Stimulated activated CD4-positive, alpha-beta T cell treated with anti-CD3 and anti-CD28 coated beads, Interleukin-4, amount 100 ng/mL, for 48 hours (primary cell): Measurements from ENCODE around the gene LRRC75B.
"Not testable (repeated sequence)": the region's sequence is repeated elsewhere in the genome, so short reads cannot be mapped to it uniquely, and the experiment has no call there.

ENCODE experiments used
- DNase-seq, 2 donors: peaks; one replicate each; pipeline ENCODE4 v3.0.0-alpha.2; 2020; ENCODE audit warnings: low read depth in 2 of 2

The LRRC75B gene

DNA sequence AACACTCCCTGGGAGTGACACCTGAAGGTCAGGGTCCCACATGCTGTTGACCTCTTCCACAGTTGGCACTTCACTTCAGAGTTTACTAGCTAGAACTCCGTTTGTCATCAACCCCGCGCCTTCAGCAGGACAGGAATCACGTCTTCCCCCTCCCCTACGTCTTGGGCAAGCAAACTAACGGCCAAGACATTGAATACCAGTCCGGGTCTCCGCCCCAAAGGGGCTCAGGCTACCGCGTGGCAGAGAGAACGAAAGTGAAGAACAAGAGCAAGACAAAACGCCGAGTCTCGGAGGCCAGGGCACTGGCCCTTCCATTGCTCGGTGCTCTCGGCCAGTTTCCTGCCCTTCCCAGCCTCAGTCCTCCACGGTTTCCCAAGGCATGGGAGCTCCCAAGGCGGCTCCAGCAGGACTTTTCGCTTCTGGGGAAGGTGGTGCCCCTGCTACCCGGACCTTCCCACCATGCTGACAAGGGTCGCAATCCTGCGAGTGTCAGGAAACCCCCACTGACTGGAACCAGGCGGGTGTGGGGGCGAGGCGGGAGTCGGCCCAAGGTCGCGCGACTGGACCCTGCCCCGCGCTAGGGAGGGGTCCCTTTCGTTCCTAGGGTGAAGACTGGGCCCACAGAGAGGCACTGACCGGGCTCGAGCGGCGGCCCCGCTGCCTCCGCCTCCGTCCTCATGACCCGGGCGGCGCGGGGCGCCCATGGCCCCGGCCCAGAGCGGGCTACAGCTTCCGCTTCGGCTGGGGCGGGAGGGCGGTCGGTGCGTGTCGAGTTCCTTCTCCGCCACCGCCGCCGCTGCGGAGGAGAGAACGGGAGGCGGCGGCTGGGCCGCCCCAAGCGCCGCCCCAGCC lies 38.3 kb downstream of the LRRC75B start, which contains the start of gene GUCD1:
Gene GUCD1 (minus strand): TSS at position 826 of the 852 bp plus-strand sequence. CDS start 147 bp downstream, at position 679.
- peak; percentile 6 to 7 for DNase-seq

DNA sequence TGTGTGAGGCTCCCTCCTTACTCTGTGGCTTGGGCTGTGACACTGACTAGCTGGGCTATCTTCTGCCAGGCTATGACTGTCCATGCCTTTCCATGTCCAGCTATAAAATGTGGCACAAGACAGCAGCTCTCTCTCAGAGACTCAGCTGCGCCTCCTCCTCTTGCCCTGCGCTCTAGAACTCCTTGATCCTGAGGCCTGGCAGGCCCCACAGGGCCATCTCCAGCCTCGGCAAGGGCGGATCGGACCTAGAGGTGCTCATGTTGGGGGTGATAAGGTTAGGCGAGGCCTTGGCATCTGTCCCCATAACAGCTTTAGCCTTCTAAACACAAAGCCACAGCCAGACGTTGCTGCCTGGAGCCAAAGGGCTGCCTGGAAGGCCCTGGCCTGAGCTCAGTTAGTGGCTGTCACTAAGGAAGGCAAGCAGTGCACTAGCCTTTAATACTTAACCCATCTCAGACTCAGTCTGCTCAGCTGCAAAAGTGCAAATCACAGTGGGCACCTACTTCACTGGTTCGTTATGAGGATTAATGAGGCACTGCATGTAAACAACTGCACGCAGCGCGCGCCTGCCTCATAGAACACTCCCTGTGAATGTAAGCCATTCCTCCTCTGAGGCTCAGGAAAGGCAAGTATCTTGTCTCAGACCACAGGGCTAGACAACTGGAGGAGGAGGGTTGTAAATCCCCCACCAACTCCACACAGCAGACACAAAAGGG lies 39.1 kb downstream of the LRRC75B start:
- DNase-seq: no peak

DNA sequence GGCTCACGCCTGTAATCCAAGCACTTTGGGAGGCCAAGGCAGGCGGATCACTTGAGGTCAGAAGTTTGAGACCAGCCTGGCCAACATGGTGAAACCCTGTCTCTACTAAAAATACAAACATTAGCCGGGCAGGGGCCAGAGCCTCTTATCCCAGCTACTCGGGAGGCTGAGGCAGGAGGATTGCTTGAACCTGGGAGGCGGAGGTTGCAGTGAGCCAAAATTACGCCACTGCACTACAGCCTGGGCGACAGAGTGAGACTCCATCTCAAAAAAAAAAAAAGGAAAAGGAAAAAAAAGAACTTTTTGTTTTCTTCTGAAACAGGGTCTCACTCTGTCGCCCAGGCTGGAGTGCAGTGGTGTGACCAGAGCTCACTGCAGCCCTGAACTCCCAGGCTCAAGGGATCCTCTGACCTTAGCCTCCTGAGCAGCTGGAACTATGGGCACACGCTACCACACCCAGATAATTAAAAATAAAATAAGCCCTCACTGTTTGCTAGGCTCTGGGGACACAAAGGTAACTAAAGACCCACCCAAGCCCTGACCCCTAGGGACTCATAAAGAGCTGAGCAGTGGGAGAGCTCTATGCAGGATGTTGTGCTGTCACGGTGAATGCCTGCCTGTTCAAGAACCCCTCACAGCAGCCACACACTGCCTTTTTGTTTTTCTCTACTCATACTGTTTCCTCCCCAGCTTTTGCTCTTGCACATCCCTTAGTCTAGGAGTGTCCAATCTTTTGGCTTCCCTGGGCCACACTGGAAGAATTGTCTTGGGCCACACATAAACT lies 40.2 kb downstream of the LRRC75B start:
- DNase-seq: not testable (repeated sequence)

DNA sequence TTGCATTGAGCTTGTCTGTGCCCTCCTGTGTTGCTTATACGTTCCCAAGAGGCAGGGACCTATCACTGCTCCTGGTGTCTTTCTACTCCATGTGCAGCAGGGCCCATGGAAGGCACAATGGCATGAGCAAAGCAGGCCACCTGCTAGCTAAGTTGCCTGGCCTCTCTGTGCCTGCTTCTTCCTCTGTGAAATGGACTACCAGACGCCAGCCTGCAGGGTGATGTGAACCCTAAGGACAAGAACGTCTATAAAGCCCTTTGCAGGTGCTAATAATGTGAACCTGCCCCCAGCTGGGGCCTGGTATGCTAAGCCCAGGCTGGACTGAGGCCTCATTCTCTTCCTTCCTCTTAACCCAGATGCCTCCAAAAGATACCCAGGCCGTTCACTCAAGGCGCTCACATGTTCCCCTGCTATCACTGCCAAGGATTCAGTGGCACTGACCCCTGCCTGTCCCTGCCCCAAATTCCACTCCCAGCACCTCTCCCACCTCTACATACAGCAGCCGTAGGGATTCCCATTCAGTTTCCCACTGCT lies 41.9 kb downstream of the LRRC75B start:
- no peak for DNase-seq

DNA sequence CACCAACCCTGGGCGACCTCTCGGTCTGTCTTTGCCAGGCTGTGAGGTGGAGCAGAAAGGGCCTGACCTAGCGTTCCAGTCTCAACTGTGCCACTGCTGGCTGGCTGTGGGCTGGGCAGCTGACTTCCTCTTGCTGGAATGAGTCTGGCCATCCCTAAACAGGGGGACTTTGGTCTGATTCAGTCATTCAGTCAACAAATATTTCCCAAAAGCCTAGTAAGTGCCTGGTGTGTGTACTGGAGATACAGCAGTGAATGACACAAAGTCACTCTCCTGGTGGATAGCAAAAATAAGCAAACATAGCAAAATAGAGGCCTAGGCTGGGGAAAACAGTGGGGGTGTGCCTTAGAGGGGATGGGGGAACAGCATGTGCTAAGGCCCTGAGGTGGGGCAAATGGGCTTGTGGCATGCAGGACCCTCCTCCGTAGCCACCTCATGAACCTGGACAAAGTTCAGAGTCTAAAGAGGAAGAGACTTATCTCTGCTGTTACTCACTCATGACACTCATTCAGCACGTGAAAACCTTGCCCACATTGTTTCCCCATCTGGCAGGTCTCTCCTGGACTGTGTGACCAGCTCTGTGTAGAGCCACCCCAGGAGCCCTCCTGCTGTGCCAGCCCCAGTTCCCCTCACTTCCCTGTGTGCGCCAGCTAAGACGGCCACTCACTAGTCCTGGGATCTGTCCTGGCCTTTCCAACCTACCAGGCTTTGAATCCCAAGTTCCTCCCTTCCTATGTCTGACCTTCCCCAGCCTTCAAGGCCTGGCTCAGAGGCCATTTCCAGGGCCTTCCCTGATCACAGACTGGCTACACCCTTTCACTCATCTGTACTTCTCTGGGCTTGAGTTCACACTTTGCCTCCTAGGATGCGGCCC lies 42.6 kb downstream of the LRRC75B start:
- DNase-seq: no peak

DNA sequence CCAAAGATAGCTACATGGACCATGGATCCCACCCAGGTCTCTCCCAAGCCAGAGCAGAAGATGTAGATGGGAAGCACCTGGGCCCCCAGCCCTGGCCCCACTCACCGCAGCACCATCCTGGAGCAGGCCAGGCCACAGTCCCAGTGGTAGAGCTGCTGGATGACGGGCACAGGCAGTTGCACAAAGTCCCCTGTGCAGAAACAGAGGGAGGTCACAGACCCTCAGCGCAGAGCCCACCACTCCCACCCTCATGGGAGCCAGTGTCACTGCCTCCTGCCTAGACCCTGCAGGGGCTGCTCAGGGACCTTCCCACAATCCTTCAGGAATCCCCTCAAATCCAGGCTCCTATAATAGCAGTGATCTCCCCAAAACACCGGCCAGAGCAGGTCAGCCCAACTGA lies 44.1 kb downstream of the LRRC75B start:
- no peak for DNase-seq

DNA sequence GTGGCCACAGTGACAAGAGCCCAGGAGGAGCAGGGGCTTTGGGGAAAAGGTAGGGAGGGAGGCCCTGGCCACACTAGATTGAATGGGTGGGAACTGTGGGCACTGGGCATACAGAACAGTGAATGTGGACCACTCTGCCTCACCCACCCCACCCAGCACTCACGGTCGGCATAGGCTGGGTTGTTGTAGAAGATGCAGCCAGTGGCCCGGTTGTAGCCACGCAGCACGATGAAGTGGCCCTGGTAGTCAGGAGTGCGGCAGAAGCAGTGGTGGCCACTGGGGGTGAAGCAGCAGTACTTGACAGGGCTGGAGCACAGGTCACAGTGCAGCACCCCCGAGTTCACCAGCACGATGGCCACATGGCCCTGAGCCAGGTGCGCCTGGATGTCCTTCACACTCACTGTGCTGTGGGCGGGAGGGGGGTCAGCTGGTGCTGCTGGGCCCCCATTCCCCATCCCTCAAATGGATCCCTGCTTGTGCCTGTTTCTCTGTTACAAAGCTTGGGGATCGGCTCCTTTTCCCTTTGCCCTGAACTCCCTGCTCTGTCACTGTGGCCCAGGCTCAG lies 49.1 kb downstream of the LRRC75B start:
- no peak for DNase-seq

DNA sequence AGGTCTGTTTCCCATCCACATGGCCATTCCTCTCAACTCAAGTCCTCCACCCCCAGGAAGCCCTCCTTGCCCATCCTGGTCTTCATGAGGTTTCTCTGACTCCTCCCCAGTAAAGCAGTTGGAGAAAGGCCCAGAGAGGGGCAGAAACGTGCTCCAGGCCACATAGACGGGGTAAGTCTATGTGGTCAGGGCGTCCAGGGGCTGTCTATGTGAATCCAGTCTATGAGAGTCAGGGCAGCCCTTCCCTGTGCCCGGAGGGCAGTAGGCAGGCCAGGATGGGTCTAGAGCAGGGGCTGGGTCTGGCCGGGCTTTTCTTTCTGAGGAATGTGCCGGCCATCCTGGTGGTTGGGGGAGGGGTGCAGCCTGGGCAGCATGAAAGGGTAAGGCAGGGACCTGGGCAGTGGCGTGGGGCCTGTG lies 49.7 kb downstream of the LRRC75B start:
- no peak for DNase-seq

DNA sequence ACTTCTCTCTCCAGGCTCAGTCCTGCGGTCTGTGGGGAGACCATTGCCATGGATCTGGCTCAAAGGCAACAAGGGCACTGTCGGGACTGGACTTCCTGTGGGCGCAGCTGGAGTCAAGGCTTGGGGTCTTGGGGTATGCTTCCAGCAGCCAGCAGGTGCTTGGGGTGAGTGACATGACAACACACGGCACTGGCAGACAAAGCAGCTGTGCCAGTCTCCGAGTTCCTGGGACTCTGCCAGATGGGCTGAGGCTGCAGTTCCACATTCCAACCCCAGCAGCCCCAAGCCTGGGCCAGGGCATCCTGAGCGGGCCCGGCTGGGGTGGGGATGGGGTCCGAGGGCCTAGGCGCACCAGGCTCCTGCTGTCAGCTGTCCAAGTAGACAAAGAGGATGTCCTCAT lies 50.2 kb downstream of the LRRC75B start:
- DNase-seq: no peak

DNA sequence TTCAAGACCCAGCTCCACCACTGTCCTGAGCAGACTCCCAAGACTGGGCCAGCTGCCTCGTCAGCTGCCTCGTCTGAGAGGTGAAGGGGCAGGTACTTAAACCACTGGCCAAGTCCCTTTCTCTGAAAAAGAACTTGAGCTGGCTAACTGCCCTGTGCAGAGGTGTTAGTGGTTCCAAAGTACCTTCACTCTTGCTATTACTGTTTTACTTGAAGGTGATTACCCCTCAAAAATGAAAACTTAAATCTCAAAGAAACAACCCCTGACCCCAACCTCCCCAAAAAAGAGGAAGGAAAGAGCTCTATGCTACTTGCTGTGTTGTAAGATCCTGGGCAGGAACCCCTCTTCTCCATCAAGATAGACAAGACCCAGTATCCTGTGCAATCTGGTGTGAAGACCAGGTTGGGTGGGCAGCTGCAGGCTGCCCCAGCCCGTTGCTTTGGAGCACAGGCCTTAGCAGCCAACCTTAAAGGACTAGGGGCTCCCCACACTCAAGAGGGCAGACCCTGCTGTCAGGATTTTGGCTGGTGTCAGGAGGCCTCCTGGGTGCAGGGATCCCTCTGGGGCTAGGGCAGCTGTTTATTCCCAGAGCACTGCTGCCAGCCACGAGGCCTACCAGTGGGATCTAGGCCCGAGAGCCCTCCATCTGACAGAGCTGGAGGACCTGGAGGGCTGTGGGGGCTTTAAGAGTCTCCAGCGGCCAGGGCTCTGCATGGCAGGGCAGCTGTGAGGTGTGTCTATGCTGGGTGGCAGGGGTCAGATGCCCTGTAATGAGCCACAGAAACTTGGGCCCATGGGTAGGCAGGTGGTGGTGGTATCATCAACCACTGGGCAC lies 51.0 kb downstream of the LRRC75B start:
- no peak for DNase-seq

DNA sequence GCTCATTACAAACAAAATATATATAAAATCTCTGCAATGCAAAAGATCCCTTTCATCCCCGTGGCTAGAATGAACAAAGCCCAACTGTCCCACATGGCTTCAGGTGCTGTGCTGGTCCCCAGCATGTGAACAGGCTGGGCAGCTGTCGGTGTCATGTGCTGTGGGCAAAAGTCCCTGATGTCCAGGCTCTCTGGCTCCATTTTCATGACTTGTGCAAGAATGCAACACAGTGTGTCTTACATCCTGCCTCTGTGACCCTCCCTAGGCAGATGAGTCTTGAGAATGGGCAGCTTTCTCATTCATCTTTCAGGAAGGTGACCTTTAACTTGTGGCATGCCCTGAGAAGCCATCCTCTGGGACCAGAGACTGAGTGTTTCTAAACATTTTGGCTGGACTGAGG lies 52.4 kb downstream of the LRRC75B start:
- DNase-seq: no peak

DNA sequence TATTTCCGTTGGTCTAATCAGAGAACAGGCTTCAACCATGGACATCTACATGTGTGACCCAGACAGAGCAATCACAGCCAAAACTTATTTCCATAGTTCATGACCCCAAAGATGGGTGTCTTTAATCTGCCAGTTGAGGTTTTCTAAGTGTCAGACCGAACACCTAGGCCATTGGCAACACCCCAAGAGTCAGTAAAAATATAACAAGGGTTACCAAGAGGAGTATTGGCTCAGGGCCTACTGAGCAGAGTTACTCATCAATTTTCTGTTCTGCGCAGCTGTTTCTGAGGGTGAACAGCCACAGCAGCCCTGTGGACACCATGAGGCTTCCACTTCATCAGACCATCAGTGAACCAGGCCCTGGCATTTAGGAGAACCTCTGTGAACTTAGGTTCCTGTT lies 56.8 kb downstream of the LRRC75B start:
- no peak for DNase-seq
